Inferior parietal cortex (tissue), 1 donor: ENCODE results near the gene LRRN3.

Experiments
- DNase-seq: peaks from one replicate; pipeline ENCODE4 v3.0.0-alpha.2; 2016; ENCODE audit errors: extremely low spot score

The LRRN3 gene

GRCh38 chr7:111168182-111168581, 77.3 kb downstream of the LRRN3 start:
- DNase-seq = no peak

DNA sequence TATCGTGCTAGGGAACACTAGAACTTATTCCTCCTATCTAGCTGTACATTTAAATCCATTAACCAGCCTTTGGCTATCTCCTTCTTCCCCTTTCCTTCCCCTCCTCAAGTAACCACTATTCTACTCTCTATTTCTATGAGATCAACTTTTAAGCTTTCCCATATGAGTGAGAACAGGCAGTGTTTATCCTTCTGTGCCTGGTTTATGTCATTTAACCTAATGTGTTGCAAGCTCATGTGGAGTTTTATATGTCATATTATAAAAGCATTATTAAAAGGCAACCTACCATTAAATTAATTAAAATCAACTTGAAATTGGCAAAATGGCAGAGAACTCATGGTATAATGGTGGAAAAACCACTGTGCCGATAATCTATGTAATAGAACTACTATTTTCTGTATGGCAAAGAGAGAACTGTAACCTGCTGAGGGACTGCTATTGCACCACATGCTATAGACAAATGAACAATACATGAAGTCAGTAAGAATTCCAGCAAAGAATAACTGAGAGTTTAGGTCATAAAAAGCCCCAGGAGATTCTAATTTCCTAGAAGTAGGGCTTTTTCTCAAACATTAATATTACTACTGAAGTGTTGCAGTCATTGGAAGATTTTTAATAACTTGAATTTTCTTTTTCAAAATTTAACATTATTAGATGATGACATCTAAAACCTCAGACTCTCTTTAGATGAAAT, 81.8 kb downstream of the LRRN3 start:
- no peak for DNase-seq

GRCh38 chr7:111173528-111173927, 82.6 kb downstream of the LRRN3 start:
- DNase-seq = no peak

- DNase-seq = no peak
These were observed 83.1 kb downstream of the LRRN3 start for GRCh38 chr7:111173990-111174389.

- no peak for DNase-seq
These were observed 83.6 kb downstream of the LRRN3 start for GRCh38 chr7:111174510-111174909.
